ENCODE data around the gene CCDC27. TPM values are rescaled to one million over a fixed set of nuclear protein-coding genes. Genes with fewer than 3 reads are reported as not detected.

Gene CCDC27
- total and polyA plus RNA-seq, 8 donors: not detected

GRCh38 chr1:3772715-3773571, 20.7 kb downstream of the CCDC27 start, which contains the start of gene SMIM1:
SMIM1 (plus strand) TSS chr1:3772749; CDS start chr1:3775374, 2,625 bp downstream.
- Histone ChIP-seq H3K27me3 (peaks cover 0 to 20% (median 0%) of the 10 kb centered on the region in 3 donors), H3K36me3 (peaks cover 0 to 3% (median under 1%) of the 10 kb centered on the region in 4 donors), H3K9me3 (no peaks in the 10 kb centered on the region), H3K4me3 (peak within 1 kb of the TSS; percentile 62 to 91 (median 78)), H3K4me1 (peaks cover 29 to 56% (median 55%) of the 10 kb centered on the region in 4 donors), H3K27ac (peak within 1 kb of the TSS; percentile 38 to 88 (median 73))
- 6 to 20% (median 11%) methylated on average over 25 to 55 of the region's 55 CpGs for WGBS, 5 donors
- intact Hi-C loops (cut with DNase I; ENCODE audit: low total_unique reads): no loop called here
- peak in 1 of 2 donors; percentile 62 for DNase-seq
- TF ChIP-seq CTCF (IDR thresholded peaks at IDR 0.05): no peak
- no peak for TF ChIP-seq EP300 (IDR thresholded peaks at IDR 0.05)
- TF ChIP-seq POLR2AphosphoS5 (IDR thresholded peaks at IDR 0.05): no peak
- TF ChIP-seq POLR2A (IDR thresholded peaks at IDR 0.05): no peak

GRCh38 chr1:3773572-3774275, 21.5 kb downstream of the CCDC27 start:
- Histone ChIP-seq H3K27ac (peak overlapping the region in 4 of 5 donors; percentile 70 to 88 (median 76)), H3K4me3 (peak overlapping the region; percentile 62 to 91 (median 78)), H3K27me3 (peaks cover 0 to 20% (median 0%) of the 10 kb centered on the region in 3 donors), H3K4me1 (peaks cover 29 to 56% (median 55%) of the 10 kb centered on the region in 4 donors), H3K36me3 (peaks cover 0 to 11% (median 8%) of the 10 kb centered on the region in 4 donors), H3K9me3 (no peaks in the 10 kb centered on the region)
- TF ChIP-seq EP300 (IDR thresholded peaks at IDR 0.05): no peak
- no peak for DNase-seq
- intact Hi-C loops (cut with DNase I; ENCODE audit: low total_unique reads): no loop called here
- WGBS, 5 donors: 66 to 74% (median 72%) methylated on average over 10 to 16 of the region's 16 CpGs

- intact Hi-C loops (cut with DNase I; ENCODE audit: low total_unique reads): no loop called here
- Histone ChIP-seq H3K4me1 (peaks cover 29 to 56% (median 55%) of the 10 kb centered on the region in 4 donors), H3K9me3 (no peaks in the 10 kb centered on the region), H3K27me3 (peaks cover 0 to 20% (median 0%) of the 10 kb centered on the region in 3 donors), H3K4me3 (no peak overlapping the region), H3K27ac (peak overlapping the region in 1 of 5 donors; percentile 88), H3K36me3 (peaks cover 1 to 18% (median 15%) of the 10 kb centered on the region in 4 donors)
- DNase-seq: peak in 1 of 2 donors; percentile 29
- 62 to 78% (median 69%) methylated on average over 11 to 19 of the region's 19 CpGs for WGBS, 5 donors
- TF ChIP-seq POLR2A (IDR thresholded peaks at IDR 0.05) (no peak), POLR2AphosphoS5 (IDR thresholded peaks at IDR 0.05) (no peak), CTCF (IDR thresholded peaks at IDR 0.05) (no peak), EP300 (IDR thresholded peaks at IDR 0.05) (no peak)
Measured at GRCh38 chr1:3774276-3774945, 22.2 kb downstream of the CCDC27 start.

- Histone ChIP-seq H3K27me3 (peaks cover 0 to 20% (median 0%) of the 10 kb centered on the region in 3 donors), H3K4me1 (peaks cover 29 to 56% (median 55%) of the 10 kb centered on the region in 4 donors), H3K36me3 (peaks cover 8 to 24% (median 21%) of the 10 kb centered on the region in 4 donors), H3K9me3 (no peaks in the 10 kb centered on the region), H3K4me3 (no peak overlapping the region), H3K27ac (no peak overlapping the region)
- intact Hi-C loops (cut with DNase I; ENCODE audit: low total_unique reads): no loop called here
- TF ChIP-seq POLR2AphosphoS5 (IDR thresholded peaks at IDR 0.05) (no peak), POLR2A (IDR thresholded peaks at IDR 0.05) (no peak), CTCF (IDR thresholded peaks at IDR 0.05) (no peak), EP300 (IDR thresholded peaks at IDR 0.05) (no peak)
- no peak for DNase-seq
- WGBS, 5 donors: 40 to 49% (median 44%) methylated on average over 11 to 17 of the region's 17 CpGs
Measured at GRCh38 chr1:3774946-3775489, 22.8 kb downstream of the CCDC27 start.
